GM12875 (cell line): ENCODE measurements around the gene SPATA46.
"Not testable (repeated sequence)": the region's sequence is repeated elsewhere in the genome, so short reads cannot be mapped to it uniquely, and the experiment has no call there.

Experiments used
- H3K4me3 ChIP-seq: one replicate; pipeline ENCODE4 v1.5.1; 2011; ENCODE audit warnings: low read depth, low read length, control low read depth
- CTCF ChIP-seq: IDR thresholded peaks from 2 replicates; pipeline ENCODE4 v1.5.1; 2011; ENCODE audit warnings: low read depth, mild to moderate bottlenecking, control low read depth, inconsistent platforms, low read length, moderate library complexity, borderline replicate concordance; ENCODE audit not compliant: insufficient read depth

SPATA46 gene

GRCh38 chr1:162360874-162361260, 15.8 kb downstream of the SPATA46 start:
- TF ChIP-seq CTCF = no peak
- no peak overlapping the region for H3K4me3 ChIP-seq

GRCh38 chr1:162360237-162360873, 16.3 kb downstream of the SPATA46 start:
- no peak overlapping the region for H3K4me3 ChIP-seq
- TF ChIP-seq CTCF = no peak

GRCh38 chr1:162359523-162360236, 17.0 kb downstream of the SPATA46 start:
- no peak overlapping the region for H3K4me3 ChIP-seq
- no peak for TF ChIP-seq CTCF

- TF ChIP-seq CTCF = no peak
- no peak overlapping the region for H3K4me3 ChIP-seq
Measured at GRCh38 chr1:162358928-162359327, 17.7 kb downstream of the SPATA46 start.

GRCh38 chr1:162357681-162358266, 18.9 kb downstream of the SPATA46 start:
- TF ChIP-seq CTCF = 0 out of 2 replicates have a peak, but pooled peaks have one; percentile 41
- H3K4me3 ChIP-seq = no peak overlapping the region

- no peak for TF ChIP-seq CTCF
- H3K4me3 ChIP-seq = no peak overlapping the region
Measured at GRCh38 chr1:162353702-162354101, 23.0 kb downstream of the SPATA46 start.

GRCh38 chr1:162353078-162353477, 23.6 kb downstream of the SPATA46 start:
- no peak for TF ChIP-seq CTCF
- no peak overlapping the region for H3K4me3 ChIP-seq

GRCh38 chr1:162351874-162352273, 24.8 kb downstream of the SPATA46 start:
- H3K4me3 ChIP-seq = not testable (repeated sequence)
